Activated T-helper 9 cell treated with anti-CD3 and anti-CD28 coated beads, Interleukin-2, amount 50 U/mL, for 16 hours (primary cell): ENCODE data around the gene GPR15LG.

Experiments used
- DNase-seq: peaks from one replicate; pipeline ENCODE4 v3.0.0-alpha.2; 2020; ENCODE audit warnings: low read depth

Gene GPR15LG

DNA sequence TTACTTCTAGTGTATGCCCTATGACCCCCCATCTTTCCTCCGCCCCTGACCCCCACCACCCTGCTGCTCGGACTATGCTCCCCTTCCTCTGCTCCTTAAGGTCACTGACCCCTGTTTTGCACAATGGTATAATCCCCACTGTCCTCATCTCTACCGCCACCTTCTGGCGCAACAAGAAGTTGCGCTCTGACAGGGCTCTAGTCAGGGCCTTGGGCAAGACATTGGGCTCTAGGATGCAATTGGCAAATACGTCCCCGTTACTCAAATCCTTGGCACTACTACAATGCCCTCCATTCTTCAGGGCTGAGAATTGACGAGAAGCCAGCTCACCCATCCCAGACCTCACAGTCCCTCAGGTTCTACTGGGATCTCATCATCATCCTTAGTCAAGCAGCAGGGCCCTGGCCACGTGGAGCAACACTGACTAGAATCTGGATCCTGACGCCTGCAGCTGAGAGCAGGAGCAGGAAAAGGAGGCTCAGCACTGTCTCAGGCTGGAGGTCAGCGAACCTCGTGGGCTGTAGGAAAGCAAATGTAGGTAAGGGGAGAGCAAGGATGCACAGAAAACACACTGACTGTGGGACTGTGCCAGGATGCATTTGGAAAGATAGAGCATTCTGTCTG lies 41.1 kb downstream of the GPR15LG start:
- no peak for DNase-seq

GRCh38 chr10:84216834-84217233 lies 43.2 kb downstream of the GPR15LG start:
- no peak for DNase-seq

DNA sequence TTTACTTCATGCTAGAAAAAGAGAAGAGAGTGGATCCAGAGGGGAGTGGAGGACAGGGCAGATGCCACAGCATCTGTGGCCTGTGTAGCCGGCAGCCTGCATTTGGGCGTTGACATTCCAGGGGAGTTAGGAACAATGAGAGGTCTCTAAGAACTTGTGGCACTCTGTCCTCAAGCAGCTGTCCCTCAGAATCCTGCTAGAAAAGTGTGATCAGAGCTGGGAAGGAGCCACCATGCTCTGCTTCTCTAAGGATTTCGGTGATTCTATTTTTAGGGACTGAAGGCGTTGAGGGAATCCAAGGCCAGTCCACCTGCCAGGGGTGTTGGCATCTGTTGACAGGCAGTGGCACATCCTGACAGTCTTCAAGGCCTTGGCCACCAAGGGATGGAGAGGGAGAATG lies 44.1 kb downstream of the GPR15LG start:
- no peak for DNase-seq

DNA sequence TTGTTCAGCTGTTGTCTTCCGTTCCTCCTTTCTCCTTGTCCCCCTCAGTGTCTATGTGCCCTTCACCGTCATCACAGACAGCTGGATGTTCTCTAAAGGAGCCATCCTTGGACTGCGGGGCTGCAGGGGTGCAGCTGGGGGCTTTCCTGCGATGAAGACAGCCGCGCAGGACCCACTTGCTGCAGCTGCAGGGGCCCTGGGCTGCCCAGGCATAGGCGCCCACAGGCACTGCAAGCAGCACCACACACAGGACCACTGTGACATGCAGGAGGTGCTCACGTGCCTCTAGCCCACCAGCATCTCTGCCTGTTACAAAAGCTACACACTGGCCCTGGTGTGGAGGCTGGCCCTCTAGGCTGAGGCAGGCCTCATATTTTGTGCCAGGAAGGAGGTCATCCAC lies 48.3 kb downstream of the GPR15LG start:
- no peak for DNase-seq

DNA sequence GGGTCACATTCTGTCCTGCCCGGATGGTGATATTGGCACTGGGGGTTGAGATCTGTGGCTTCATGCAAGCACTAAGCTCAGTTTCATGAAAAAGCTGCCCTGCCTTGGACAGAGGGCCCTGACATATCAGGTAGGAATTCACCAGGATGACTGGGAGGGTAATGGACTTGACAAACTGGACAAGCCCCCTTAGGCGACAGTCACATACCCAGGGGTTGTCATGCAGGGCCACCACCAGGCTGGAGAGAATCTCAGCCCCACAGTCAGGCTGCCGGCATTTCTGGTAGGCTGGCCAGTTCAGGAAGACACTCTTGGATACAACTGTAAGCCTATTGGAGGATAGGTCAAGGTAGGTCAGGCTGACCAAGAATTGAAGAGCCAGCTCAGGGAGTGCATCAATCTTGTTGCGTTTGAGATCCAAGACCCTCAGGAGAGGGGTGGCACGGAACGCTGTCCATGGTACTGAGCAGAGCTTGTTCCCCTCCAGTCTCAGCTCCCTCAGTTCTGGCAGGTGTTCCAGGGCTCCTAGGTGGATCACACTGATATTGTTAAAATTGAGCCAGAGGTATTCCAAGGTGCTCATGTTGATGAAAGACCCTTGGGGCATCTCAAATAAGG lies 50.9 kb downstream of the GPR15LG start:
- DNase-seq = no peak

DNA sequence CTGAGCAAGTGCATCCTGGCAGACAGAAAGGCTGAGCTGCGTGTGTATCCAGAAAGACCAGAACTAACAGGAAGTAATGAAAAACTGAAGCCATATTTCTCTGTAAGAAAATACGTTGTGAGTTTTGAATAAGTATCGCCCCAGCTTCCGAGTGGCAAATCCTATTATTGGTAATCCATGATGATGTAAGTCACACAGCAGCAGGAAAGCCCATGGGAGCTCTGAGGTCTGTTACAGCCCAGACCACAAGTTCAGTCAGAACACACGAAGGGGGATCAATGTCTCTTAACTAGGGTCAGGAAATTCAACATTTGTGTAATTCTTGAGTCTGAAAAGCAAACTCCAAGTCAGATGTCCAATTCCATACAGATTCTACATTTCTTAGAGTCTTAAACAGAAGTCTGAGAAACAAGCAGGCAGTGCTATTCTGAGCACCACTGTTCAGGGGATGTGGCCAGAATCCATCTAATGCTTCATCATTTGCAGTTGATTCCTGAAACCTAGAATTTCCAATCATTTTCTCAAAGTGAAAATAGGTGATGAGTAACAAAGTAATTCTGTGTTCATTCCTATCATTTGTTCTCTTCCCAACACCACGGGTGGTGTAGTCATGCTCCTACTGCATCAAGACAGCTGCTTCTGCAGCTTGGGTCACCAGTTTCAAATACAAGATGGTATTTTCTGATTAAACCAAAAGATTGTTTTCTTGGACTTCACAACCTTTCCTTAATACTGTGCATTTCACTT lies 52.0 kb downstream of the GPR15LG start, which contains the start of gene LRIT2:
TSS of gene LRIT2 (minus strand) at position 118 of the 747 bp plus-strand sequence. CDS start at position 94, 24 bp downstream.
- no peak for DNase-seq

- DNase-seq = no peak
Observed at GRCh38 chr10:84226616-84227015, 53.0 kb downstream of the GPR15LG start.

DNA sequence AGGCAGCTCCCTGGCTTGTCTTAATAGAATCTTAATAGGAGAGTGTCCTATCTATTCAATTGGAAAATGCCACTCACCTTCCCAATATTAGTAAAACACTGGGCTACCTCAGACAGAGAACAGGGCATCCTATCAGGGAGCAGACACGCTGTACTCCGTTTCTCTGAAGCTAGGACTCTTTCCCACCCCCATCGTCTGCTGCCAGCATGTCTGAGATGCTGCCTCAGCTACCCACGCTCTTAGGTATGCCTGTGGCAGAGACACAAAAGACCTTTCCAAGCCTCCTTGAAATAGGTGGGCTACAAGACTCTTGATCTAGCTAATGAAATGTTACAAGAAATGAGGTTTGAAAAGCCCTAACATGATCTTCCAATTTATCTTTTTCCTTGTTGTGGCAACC lies 54.2 kb downstream of the GPR15LG start:
- no peak for DNase-seq

DNA sequence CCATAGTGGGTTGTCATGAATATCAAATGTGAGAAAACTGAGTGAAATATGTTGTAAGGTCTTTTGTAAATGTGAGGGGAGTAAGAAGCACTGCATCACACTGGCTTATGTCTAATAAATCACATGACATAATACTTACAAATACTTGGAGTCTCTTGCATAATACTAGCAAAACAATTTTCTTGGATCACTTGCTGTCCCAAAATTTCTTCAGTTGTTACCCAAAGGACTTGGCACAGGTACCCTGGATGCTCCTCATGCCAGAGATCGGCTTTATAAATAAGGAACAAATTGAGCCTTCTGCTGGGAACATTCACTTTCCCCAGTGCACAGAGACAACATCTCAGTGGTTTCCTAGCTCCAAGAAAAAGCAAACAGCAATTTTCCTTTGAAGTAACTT lies 56.8 kb downstream of the GPR15LG start:
- DNase-seq = no peak

GRCh38 chr10:84232376-84232775 lies 58.8 kb downstream of the GPR15LG start:
- no peak for DNase-seq

DNA sequence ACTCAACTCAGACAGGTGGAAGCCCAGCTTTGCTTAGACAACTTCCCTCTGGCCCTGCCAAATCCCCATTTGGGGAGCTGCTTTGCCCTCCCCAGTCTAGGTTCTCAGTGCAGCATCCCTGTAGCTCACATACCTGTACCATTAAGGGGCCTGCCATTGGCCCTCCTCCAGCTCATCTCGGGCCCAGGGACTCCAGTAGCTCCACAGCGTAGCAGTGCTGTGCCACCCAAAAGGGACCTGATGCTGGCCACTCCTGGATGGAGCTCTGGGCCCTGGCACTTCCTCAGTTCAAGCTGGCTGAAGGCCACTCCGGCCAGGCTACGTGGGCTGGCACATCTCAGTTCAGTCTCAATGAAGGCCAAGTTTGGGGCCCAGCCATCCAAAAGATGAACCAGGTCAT lies 60.3 kb downstream of the GPR15LG start:
- DNase-seq = no peak

- DNase-seq = no peak
Observed at GRCh38 chr10:84234479-84234878, 60.9 kb downstream of the GPR15LG start.
